ENCODE measurements around the gene AGAP1. TPM values are rescaled to one million over a fixed set of nuclear protein-coding genes. Genes with fewer than 3 reads are reported as not detected.

Gene AGAP1
- total RNA-seq, 1 experiment from 2014 or later, result 23.4 TPM

GRCh38 chr2:235779444-235779896 is 285.6 kb downstream of the AGAP1 start:
- Histone ChIP-seq H3K36me3 (peaks cover 33% of the 10 kb centered on the region), H3K9me3 (replicated peaks) (no peaks in the 10 kb centered on the region), H3K27me3 (replicated peaks) (no peaks in the 10 kb centered on the region), H3K4me1 (replicated peaks) (no peaks in the 10 kb centered on the region), H3K4me3 (no peak overlapping the region), H3K27ac (no peak overlapping the region)
- DNase-seq (ENCODE audit: low read depth in 1 of 2, low spot score in 2 of 2), result peak; percentile 55 to 76

- Histone ChIP-seq H3K9me3 (replicated peaks) (no peaks in the 10 kb centered on the region), H3K27me3 (replicated peaks) (no peaks in the 10 kb centered on the region), H3K36me3 (peaks cover 28% of the 10 kb centered on the region), H3K4me3 (no peak overlapping the region), H3K27ac (no peak overlapping the region), H3K4me1 (replicated peaks) (no peaks in the 10 kb centered on the region)
- DNase-seq (ENCODE audit: low read depth in 1 of 2, low spot score in 2 of 2), result no peak
Observed at GRCh38 chr2:235780401-235780800, 286.6 kb downstream of the AGAP1 start.

- no peak overlapping the region for H3K4me3 ChIP-seq
- H3K27ac ChIP-seq, result no peak overlapping the region
- peaks cover 26% of the 10 kb centered on the region for H3K36me3 ChIP-seq
- H3K4me1 ChIP-seq (replicated peaks), result no peaks in the 10 kb centered on the region
- H3K27me3 ChIP-seq (replicated peaks), result no peaks in the 10 kb centered on the region
- no peak for DNase-seq (ENCODE audit: low read depth in 1 of 2, low spot score in 2 of 2)
- H3K9me3 ChIP-seq (replicated peaks), result no peaks in the 10 kb centered on the region
Observed at GRCh38 chr2:235781775-235782174, 287.9 kb downstream of the AGAP1 start.

GRCh38 chr2:235784788-235785187 is 290.9 kb downstream of the AGAP1 start:
- Histone ChIP-seq H3K4me3 (no peak overlapping the region), H3K36me3 (peaks cover 19% of the 10 kb centered on the region), H3K9me3 (replicated peaks) (no peaks in the 10 kb centered on the region), H3K27ac (no peak overlapping the region), H3K4me1 (replicated peaks) (no peaks in the 10 kb centered on the region), H3K27me3 (replicated peaks) (no peaks in the 10 kb centered on the region)
- DNase-seq (ENCODE audit: low read depth in 1 of 2, low spot score in 2 of 2), result no peak

- no peak overlapping the region for H3K4me3 ChIP-seq
- peaks cover 12% of the 10 kb centered on the region for H3K36me3 ChIP-seq
Observed at GRCh38 chr2:235789552-235789951, 295.7 kb downstream of the AGAP1 start.

GRCh38 chr2:235793163-235793752 is 299.4 kb downstream of the AGAP1 start:
- Histone ChIP-seq H3K27ac (no peak overlapping the region), H3K36me3 (peaks cover 11% of the 10 kb centered on the region), H3K4me1 (replicated peaks) (no peaks in the 10 kb centered on the region), H3K4me3 (no peak overlapping the region), H3K9me3 (replicated peaks) (no peaks in the 10 kb centered on the region), H3K27me3 (replicated peaks) (no peaks in the 10 kb centered on the region)
- DNase-seq (ENCODE audit: low read depth in 1 of 2, low spot score in 2 of 2), result no peak

More at GRCh38 chr2:235789552-235789951, 295.7 kb downstream of the AGAP1 start:
- Histone ChIP-seq H3K27ac (no peak overlapping the region), H3K9me3 (replicated peaks) (no peaks in the 10 kb centered on the region), H3K4me1 (replicated peaks) (no peaks in the 10 kb centered on the region), H3K27me3 (replicated peaks) (no peaks in the 10 kb centered on the region)
- DNase-seq (ENCODE audit: low read depth in 1 of 2, low spot score in 2 of 2), result no peak

- peaks cover 47% of the 10 kb centered on the region for H3K36me3 ChIP-seq
- no peaks in the 10 kb centered on the region for H3K4me1 ChIP-seq (replicated peaks)
- H3K27me3 ChIP-seq (replicated peaks), result no peaks in the 10 kb centered on the region
- no peak overlapping the region for H3K27ac ChIP-seq
- no peaks in the 10 kb centered on the region for H3K9me3 ChIP-seq (replicated peaks)
- H3K4me3 ChIP-seq, result no peak overlapping the region
- DNase-seq (ENCODE audit: low read depth in 1 of 2, low spot score in 2 of 2), result peak in 1 of 2 experiments; percentile 25
Observed at GRCh38 chr2:235799281-235799680, 305.4 kb downstream of the AGAP1 start.

- Histone ChIP-seq H3K36me3 (peaks cover 63% of the 10 kb centered on the region), H3K27me3 (replicated peaks) (no peaks in the 10 kb centered on the region)
Observed at GRCh38 chr2:235802542-235802941, 308.7 kb downstream of the AGAP1 start.

GRCh38 chr2:235803028-235803427 is 309.2 kb downstream of the AGAP1 start:
- peaks cover 66% of the 10 kb centered on the region for H3K36me3 ChIP-seq
- no peaks in the 10 kb centered on the region for H3K9me3 ChIP-seq (replicated peaks)
- no peaks in the 10 kb centered on the region for H3K4me1 ChIP-seq (replicated peaks)
- no peak overlapping the region for H3K27ac ChIP-seq
- DNase-seq (ENCODE audit: low read depth in 1 of 2, low spot score in 2 of 2), result no peak
- no peak overlapping the region for H3K4me3 ChIP-seq
- H3K27me3 ChIP-seq (replicated peaks), result no peaks in the 10 kb centered on the region

More at GRCh38 chr2:235802542-235802941, 308.7 kb downstream of the AGAP1 start:
- no peak overlapping the region for H3K27ac ChIP-seq
- no peaks in the 10 kb centered on the region for H3K9me3 ChIP-seq (replicated peaks)
- no peaks in the 10 kb centered on the region for H3K4me1 ChIP-seq (replicated peaks)
- no peak overlapping the region for H3K4me3 ChIP-seq
- DNase-seq (ENCODE audit: low read depth in 1 of 2, low spot score in 2 of 2), result no peak

GRCh38 chr2:235804676-235805075 is 310.8 kb downstream of the AGAP1 start:
- Histone ChIP-seq H3K36me3 (peaks cover 66% of the 10 kb centered on the region), H3K4me3 (no peak overlapping the region)
- no peak for DNase-seq (ENCODE audit: low read depth in 1 of 2, low spot score in 2 of 2)

GRCh38 chr2:235806986-235807750 is 313.3 kb downstream of the AGAP1 start:
- no peak for DNase-seq (ENCODE audit: low read depth in 1 of 2, low spot score in 2 of 2)
- H3K27ac ChIP-seq, result no peak overlapping the region
- H3K36me3 ChIP-seq, result peaks cover 59% of the 10 kb centered on the region
- no peak overlapping the region for H3K4me3 ChIP-seq
- no peaks in the 10 kb centered on the region for H3K9me3 ChIP-seq (replicated peaks)
- H3K4me1 ChIP-seq (replicated peaks), result no peaks in the 10 kb centered on the region
- H3K27me3 ChIP-seq (replicated peaks), result no peaks in the 10 kb centered on the region

More at GRCh38 chr2:235804676-235805075, 310.8 kb downstream of the AGAP1 start:
- Histone ChIP-seq H3K27me3 (replicated peaks) (no peaks in the 10 kb centered on the region), H3K27ac (no peak overlapping the region), H3K9me3 (replicated peaks) (no peaks in the 10 kb centered on the region), H3K4me1 (replicated peaks) (no peaks in the 10 kb centered on the region)

GRCh38 chr2:235808366-235808765 is 314.5 kb downstream of the AGAP1 start:
- H3K27ac ChIP-seq, result no peak overlapping the region
- H3K9me3 ChIP-seq (replicated peaks), result no peaks in the 10 kb centered on the region
- H3K27me3 ChIP-seq (replicated peaks), result no peaks in the 10 kb centered on the region
- DNase-seq (ENCODE audit: low read depth in 1 of 2, low spot score in 2 of 2), result no peak
- H3K4me3 ChIP-seq, result no peak overlapping the region
- H3K36me3 ChIP-seq, result peaks cover 61% of the 10 kb centered on the region
- no peaks in the 10 kb centered on the region for H3K4me1 ChIP-seq (replicated peaks)

- DNase-seq (ENCODE audit: low read depth in 1 of 2, low spot score in 2 of 2), result no peak
- H3K9me3 ChIP-seq (replicated peaks), result no peaks in the 10 kb centered on the region
- peaks cover 67% of the 10 kb centered on the region for H3K36me3 ChIP-seq
- H3K27me3 ChIP-seq (replicated peaks), result no peaks in the 10 kb centered on the region
- H3K4me1 ChIP-seq (replicated peaks), result no peaks in the 10 kb centered on the region
- no peak overlapping the region for H3K27ac ChIP-seq
- no peak overlapping the region for H3K4me3 ChIP-seq
Observed at GRCh38 chr2:235810252-235810651, 316.4 kb downstream of the AGAP1 start.

- no peaks in the 10 kb centered on the region for H3K27me3 ChIP-seq (replicated peaks)
- no peaks in the 10 kb centered on the region for H3K9me3 ChIP-seq (replicated peaks)
- H3K4me1 ChIP-seq (replicated peaks), result no peaks in the 10 kb centered on the region
- no peak for DNase-seq (ENCODE audit: low read depth in 1 of 2, low spot score in 2 of 2)
- peaks cover 71% of the 10 kb centered on the region for H3K36me3 ChIP-seq
- H3K4me3 ChIP-seq, result no peak overlapping the region
- no peak overlapping the region for H3K27ac ChIP-seq
Observed at GRCh38 chr2:235810846-235811245, 317.0 kb downstream of the AGAP1 start.
